Glomerular visceral epithelial cell (primary cell): ENCODE results near the gene DMD.
A peak's percentile ranks its signal among the peaks of the same experiment; 100 is the strongest.
"Not testable (repeated sequence)": the region's sequence is repeated elsewhere in the genome, so short reads cannot be mapped to it uniquely, and the experiment has no call there.

Experiments used
- DNase-seq: peaks from one replicate; pipeline ENCODE4 v3.0.0-alpha.2; 2016; ENCODE audit errors: extremely low spot score

The DMD gene

DNA sequence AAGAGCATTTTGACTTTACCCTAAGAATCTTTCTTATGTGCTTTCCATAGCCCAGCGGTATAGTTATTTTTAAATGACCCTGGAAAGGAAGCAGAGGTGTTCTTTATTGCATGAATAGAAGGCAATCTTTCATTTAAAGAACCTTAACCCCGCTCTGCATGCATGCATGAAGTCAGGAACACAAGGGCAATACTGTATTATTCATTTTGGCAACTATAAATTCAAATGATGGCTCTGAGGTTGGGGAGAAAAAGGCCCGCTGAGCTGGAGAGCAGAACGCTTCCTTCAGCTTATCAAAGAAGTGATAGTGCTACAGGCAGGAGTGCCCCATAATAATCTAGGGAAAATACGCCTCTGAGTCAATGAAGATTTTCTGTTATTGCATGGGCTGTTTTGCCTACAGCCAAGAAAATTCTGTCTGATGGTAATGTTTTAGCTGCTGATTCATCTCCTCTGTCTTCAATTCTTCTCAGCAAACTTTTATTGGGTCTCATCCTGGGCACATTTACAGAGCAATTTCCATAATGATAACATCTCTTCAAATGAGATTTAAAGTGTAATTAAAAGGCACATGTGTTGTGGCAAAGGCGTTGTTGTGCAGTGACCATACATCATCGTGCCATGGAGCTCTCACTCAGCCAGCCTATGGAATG lies 1687.3 kb downstream of the DMD start:
- no peak for DNase-seq

DNA sequence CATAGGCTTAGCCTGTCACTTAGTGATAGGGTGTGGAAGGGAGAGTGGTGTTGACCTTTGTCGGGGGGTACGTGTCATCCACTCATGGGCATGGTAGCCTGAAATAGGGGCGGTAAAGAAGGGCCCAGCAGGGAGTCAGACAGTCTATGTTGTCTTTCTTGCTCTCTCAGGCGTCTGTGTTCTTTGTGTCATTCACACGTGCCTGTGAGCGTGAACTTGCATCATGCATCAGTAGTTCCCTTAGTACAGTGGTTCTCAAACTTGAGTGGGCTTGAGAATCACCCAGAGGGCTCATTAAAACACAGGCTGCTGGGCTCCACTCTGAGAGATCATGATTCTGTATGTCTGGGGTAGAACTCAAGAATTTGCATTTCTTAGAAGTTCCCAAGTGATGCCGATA lies 1688.6 kb downstream of the DMD start:
- DNase-seq, result no peak

DNA sequence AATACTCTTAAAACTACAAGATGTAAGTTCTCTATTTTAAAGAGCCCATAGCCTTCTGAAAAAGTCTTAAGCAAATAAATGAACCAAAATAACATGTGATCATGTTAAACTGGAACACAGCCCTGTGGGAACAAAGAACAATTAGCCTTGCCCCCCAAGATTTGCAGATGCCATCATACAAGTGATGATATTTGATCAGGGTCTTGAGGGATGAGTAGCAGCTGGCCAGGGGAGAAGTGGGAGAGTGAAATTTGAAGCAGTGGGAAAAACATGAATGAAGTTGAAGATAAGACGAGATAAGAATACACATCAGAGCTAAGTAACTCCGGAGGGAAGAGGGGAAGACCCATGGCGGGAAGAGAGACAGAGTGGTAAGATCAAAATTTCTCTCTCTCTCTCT lies 1689.4 kb downstream of the DMD start:
- DNase-seq, result no peak

DNA sequence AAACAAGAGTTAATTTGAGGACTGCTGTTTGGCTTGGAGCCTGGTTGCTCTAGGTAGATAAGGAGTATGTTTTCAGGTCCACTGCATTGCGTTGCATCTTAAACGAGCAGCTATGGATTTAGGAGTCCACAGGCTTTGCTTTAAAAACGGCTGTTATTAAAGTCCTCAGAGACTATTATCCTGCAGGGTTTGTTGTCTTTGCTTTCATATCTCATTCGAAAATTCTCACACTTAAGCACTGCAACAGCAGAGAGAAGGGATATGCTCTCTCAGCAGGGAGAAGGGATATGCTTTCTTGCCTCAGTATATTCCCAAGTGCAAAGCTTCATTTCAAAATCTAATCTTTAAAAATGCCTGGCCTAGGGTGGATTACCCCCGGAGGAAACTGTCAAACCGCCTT lies 1694.8 kb downstream of the DMD start:
- no peak for DNase-seq

DNA sequence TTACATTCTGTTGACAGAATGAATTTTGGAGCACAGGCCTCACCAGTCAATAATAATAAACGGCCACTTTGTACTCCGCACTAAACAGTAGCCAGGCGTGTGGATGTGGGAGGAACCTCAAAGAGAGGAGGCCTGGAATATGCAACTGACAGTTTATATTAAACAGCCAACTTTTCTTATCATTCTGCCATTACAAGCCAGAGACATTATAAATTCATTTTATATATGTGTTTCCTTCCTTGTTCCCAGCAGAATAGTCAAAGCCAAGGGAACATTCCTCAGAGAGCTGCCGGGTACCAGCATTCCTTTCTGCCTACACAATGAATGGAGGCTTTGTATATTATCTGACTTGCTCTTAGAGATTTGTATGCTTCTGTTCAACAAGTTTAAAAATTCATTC lies 1703.0 kb downstream of the DMD start:
- DNase-seq, result no peak

DNA sequence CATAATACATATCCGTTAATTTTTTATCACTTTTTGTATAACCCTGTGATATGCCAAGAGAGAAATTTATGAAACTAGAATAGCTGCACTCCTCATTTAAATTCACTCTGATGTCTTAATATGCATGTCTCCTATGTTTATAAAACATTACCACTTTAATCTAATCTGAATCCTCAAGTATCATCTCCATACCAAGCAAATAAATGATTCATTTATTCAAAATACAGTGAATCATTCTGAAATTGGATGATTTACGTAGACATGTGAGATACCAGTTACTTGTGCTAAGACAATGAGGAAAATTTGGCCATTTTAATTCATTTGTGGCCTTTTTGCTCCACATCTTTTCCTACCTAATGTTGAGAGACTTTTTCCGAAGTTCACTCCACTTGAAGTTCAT lies 1704.4 kb downstream of the DMD start:
- DNase-seq, result no peak

DNA sequence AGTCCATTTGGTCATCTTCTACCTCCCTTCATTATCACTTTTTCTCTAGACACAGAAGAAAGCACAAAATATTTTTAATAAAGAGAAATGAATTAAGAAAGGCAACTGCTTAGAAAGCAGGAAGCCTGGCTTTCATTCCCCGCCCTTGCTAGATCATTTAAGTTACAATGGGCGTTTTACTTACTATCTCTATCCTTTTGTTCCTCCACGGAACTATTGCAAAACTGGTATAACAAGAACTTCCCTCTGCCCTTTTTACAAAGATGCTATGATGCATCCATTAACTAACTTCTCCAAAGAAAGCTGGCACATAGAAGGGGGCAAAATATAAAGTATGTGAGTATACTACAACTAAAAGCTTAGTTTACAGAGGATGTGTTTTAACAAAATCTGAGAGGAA lies 1705.0 kb downstream of the DMD start:
- DNase-seq, result no peak

DNA sequence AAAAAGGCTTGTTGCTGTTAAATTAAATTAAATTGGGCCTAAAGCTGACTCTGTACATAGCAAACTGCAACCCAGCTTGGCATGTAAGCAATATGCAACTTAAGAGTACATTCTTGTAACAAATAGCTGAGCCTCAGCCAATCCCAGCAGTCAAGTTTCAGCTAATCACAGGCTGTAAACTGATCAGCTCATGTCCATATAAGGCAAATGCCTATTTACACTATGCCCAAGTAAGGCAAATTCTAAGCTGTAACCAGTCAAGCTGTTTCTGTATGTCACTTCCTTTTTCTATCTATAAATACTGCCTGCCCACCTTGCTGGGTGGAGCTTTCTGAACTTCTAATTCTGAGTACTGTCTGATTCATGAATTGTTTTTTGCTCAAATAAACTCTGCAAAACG lies 1710.4 kb downstream of the DMD start:
- DNase-seq, result no peak

DNA sequence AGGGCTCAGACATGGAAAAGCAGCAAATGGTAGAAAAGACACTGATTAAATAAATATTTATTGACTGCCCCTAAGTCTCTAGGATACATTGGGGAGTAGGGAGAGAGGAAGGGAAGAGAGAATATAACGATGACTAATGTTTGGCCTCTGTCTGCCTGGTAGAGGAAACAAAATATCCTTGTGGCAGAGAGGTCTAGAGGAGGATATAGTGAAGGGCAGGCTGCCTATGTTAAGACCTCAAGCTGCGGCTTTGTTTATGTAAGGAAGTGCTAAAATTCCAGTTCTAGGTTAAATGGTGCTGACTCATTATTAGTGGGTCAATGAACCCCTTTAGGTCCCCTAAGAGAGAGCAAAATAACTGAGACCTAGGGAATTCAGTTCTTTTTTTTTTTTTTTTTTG lies 1712.2 kb downstream of the DMD start:
- DNase-seq, result peak; percentile 40

DNA sequence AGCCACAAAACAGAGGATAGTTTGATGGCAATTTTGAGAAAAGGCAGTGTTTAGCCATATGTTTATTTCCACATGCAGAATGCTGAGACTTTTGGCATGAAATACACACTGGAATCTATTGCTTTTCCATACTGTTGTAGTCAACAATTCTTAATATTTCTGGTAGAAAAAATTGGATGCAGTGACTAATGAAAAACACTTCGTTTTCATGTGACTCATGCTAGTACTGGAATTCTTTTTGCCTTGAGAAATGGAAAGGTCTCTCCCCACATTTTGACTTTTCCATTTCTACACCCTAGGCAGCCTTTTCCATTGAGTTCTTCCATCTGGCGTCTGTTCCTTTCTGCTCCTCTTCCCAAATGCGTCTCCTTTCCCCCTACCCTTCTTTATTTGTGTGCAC lies 1714.3 kb downstream of the DMD start:
- DNase-seq, result no peak

DNA sequence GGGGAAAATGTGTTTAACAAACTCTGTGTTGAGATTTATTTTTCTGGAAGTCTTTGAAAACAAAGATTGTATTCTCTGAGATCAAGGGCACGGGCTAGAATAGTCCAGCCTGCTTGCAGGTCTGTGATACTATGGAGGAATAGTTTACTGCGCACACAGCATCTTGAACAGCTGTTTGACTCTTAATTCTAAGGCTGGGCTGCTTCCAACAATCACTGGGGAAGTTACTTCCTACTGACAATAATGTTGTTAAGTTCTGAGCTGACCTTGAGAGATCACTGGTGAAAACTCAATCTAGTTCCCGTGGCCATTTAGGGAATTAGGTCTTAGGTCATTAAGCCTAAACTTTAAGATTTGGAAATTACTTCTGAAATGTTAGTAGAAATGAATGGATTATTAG lies 1723.4 kb downstream of the DMD start:
- DNase-seq, result no peak

DNA sequence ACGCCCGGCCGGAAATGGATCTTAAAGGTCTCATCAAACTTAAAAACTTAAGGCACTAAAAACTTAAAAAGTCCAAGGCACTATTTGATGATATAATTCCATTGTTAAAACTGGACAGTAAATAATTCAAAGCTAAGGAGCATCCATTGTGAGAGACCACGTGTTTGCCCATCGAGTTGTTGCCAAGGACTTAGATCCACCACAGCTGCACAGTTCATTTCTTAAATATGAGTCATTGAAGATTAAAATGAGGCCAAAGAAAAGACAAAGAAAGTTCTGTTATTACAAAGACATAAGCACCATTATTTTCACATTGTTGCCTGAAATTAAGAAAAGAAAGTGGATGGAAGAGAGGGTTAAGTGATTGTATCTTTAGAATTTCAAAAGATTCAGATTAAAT lies 1728.0 kb downstream of the DMD start:
- peak; percentile 9 for DNase-seq

DNA sequence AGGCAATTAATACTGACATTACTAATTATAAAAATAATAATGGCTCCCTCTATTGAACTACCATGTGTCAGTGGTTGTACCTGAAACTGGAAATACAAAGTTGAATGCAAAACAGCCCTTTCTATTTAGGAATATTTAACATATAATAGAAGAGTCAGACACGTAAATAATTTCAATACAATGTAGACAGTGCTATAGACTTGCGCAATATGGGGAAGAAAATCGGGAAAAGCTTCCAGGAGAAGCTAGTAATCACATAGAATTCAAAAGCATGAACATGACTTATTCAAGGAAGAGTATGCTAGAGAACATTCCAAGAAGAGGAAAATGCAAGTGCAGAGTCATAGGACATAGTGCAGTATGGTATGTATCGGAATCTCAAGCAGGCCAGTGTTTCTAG lies 1730.7 kb downstream of the DMD start:
- no peak for DNase-seq

DNA sequence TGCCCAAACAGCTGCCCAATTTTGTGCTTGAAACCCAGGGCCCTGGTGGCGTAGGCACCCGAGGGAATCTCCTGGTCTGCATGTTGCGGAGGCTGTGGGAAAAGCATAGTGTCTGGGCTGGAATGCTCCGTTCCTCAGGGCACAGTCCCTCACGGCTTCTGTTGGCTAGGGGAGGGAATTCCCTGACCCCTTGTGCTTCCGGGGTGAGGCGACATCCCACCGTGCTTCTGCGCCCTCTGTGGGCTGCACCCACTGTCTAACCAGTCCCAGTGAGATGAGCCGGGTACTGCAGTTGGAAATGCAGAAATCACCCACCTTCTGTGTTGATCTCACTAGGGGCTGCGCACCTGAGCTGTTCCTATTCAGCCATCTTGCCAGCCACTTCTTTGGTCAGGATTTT lies 1740.1 kb downstream of the DMD start:
- DNase-seq, result no peak

DNA sequence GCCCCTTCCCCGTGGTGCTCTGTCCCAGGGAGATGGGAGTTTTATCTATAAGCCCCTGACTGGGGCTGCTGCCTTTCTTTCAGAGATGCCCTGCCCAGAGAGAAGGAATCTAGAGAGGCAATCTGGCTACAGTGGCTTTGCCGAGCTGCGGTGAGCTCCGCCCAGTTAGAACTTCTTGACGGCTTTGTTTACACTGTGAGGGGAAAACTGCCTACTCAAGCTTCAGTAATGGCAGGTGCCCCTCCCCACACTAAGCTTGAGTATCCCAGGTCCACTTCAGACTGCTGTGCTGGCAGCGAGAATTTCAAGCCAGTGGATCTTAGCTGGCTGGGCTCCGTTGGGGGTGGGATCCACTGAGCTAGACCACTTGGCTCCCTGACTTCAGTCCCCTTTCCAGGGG lies 1740.6 kb downstream of the DMD start:
- DNase-seq, result not testable (repeated sequence)

DNA sequence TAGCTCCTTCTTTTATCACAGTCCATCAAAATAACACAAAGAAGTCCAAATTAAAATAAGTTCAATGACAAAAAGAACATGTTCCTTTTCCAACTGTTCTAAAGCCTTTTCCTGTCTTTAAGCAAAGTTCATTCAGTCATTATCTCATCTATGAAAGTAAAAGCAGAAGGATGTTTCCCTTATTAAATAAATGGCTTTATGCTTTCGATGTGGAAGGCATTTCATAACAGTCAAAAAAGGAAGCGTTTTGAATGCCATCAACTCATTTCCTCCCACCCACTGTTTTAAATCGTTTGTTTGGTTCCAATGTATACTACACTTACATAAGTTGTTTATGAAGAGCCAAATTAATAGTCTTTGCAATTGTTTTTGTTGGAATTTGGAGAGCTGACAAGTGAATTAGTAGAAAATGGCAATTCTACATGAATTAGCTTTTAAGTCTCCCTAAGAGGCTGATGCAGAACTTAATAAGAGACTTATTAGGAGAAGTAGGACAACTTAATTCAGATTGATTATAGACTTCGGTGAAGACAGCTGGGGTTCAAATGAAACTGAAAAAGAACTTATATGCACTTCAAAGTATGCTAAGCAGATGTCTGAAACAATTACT lies 1746.9 kb downstream of the DMD start:
- no peak for DNase-seq

DNA sequence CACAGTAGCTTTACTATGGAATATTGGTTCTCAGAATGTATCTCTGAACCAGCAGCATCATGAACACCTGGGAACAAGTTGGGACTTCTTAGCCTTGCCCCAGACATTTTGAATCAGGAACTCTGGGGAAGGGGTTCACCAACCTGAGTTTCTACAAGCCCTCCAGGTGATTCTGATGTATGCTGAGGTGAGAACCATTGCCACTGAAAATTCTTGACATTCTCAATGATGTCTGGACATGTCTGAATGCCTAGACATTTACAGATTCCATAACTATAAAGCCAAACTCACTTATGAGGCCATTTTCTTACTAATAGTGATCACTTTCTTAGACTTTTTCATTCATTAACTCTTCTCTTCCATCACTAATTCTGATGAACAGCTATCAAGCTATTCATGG lies 1750.1 kb downstream of the DMD start:
- DNase-seq, result no peak

DNA sequence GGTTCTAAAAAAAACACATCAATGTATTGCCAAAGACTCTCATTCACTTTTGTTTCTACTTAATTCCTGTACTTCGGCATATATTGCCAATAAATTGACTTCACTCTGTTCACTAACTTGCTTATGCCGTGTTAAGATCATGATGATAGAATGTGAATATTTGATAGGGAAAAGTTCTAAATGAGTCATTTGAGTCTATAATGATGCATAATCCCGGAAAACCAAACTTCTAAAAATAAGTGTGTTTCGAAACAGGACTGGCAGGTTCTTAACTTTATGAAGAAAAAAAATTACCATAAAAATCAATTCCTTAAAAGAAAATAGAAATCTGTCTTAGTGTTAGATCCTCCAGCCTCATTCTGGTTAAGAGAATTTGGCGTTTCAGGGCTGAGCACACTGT lies 1752.0 kb downstream of the DMD start:
- no peak for DNase-seq

DNA sequence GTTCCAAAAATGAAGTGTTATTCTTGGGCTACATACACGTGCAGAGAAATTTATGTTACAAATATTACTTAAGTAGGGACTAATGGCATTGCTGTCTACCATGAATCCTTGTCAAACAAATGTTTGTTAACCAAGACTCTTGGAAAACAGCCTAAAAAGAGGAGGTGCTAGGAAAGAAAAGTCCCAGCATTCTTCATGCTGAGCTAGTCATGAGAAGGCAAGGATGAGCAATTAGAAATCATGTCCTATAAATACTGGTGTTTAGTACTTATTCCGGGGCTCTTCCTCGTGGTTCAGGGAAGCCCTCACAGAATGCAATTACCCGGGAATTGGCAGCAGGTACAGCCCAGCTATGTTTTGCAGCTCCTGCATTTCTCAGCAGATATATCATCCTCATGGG lies 1761.4 kb downstream of the DMD start:
- DNase-seq, result no peak

DNA sequence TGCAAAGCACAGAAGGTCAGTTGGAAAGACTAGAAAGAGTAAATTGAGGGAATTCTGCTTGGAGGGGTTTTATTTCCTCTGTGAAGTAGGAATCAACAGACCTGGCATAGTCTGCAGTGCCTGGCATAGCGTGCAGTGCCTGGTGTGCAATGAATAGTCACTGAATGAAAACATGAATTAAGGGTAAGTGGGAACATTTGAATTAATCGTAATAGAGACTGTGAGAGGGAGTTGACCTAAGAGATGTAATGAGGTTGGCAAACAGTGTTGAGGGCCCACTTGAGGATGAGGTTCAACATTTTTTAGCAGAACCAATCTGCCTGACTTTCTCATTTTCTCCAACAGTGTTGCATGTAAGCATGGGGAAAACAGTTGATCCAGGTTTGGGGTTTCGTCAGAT lies 1762.3 kb downstream of the DMD start:
- DNase-seq, result no peak

DNA sequence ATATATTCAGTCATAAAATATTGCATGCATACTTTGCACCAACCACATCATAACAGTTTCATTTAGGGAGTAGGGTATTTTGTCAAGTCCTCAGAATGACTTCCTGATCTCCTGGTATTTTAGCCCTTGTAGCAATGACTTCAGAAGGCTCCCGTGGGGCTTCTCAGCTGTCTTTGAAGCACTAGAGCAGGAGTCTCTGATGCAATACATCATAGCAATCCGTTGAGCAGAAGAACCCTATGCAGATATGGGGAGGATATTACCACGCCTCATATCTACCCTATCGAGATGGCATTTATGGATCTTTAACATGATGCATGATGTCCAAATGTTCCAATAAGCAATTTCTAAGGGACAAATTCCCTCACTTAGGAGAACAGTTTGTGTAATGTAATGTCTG lies 1765.8 kb downstream of the DMD start:
- no peak for DNase-seq

DNA sequence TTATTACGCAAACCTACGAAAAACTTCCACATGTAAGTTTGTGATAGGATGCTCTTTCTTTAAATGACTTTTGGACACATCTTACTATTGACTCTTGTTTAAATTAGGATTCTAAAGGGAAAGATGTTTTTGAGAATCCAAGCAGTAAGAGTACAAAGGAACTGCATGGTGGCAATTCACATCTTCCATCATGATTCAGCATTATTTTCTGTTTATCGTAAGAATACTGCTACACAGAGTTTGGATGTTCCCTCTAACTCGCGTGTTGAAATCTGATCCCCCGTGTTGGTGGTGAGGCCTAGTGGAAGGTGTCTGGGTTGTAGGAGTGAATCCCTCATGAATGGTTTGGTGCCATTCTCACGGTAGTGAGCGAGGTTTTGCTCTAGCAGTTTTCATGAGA lies 1767.7 kb downstream of the DMD start:
- DNase-seq, result no peak

DNA sequence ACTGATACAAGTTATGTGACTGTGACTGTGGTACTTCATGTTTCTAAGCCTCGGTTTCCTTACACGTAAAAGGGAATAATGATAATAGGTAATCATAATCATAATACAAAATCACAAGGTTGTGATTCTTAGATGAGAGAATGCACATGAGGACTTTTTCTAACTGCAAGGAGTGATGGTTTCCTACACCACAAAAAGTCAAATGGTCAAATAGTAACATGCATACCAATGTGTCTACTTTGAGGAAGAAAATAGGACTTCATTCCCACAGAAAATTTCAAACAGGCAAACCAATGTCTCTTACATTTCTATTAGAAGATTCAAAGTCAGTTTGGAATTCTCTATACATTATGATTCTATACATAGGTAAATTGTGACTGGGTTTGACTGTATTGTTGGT lies 1770.8 kb downstream of the DMD start:
- DNase-seq, result no peak

DNA sequence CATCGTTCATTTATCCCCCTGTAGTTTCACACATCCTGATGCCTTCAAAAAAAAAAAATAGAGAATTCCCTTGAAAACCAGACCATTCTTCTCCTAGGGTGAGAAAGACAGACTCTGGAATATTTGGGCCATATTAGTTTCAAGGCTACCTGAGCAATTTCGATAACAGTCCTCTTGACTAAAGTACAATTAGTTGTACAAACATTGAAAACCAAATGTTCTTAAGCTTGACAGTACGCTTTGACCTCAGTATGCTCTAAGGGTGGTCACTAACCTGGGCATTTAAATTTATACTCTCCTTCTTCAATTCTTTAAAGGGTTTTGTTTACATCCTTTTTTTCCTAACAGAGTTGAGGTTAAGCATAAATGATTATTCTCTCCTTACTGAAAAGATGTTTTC lies 1774.9 kb downstream of the DMD start:
- no peak for DNase-seq
